ENCODE data around the gene SPRY4. TPM values are rescaled to one million over a fixed set of nuclear protein-coding genes. Genes with fewer than 3 reads are reported as not detected.

Gene SPRY4
- 6.8 to 10.0 TPM (median 9.2 TPM) in 5 replicates for total RNA-seq (2022; extraction: Qiagen RNA extraction; ENCODE audit: low read depth)

GRCh38 chr5:142324871-142325724 lies at the start of gene SPRY4:
TSS of gene SPRY4 (minus strand) at chr5:142325021. CDS start at chr5:142315108, 9,913 bp downstream.

Other genes starting within 250 kb of the SPRY4 start
- 44.4 to 57.8 TPM (median 50.9 TPM) in 5 replicates for gene NDFIP1, start 216.2 kb downstream of the SPRY4 start, total RNA-seq (2022; extraction: Qiagen RNA extraction; ENCODE audit: low read depth)

Measured in A549 treated with GW870086 at 1 μM for 4 hours (cell line).